MM.1S (cell line): Measurements from ENCODE around the gene HPGDS.

Experiments
- DNase-seq: peaks from one replicate; pipeline ENCODE4 v3.0.0-alpha.2; 2015
- H2AFZ ChIP-seq: fragments of 300-600 bp; sonication (generic); 2 replicates; pipeline ENCODE4 v1.6.0; 2016; ENCODE audit warnings: antibody characterized with exemption, low read length
- H3F3A ChIP-seq: fragments of 300-600 bp; sonication (generic); 2 replicates; pipeline ENCODE4 v1.6.1; 2016; ENCODE audit warnings: mild to moderate bottlenecking, antibody characterized with exemption, low read length, moderate library complexity, mixed read lengths; ENCODE audit not compliant: insufficient read depth
- H3K27ac ChIP-seq: fragments of 300-600 bp; sonication (generic); 2 replicates; pipeline ENCODE4 v1.5.1; 2016; ENCODE audit warnings: mild to moderate bottlenecking, low read length
- H3K27me3 ChIP-seq: fragments of 300-600 bp; sonication (generic); replicated peaks from 2 replicates; pipeline ENCODE4 v1.6.0; 2016; ENCODE audit warnings: low read length; ENCODE audit not compliant: insufficient read depth
- H3K36me3 ChIP-seq: fragments of 300-600 bp; sonication (generic); replicated peaks from 2 replicates; pipeline ENCODE4 v1.6.1; 2016; ENCODE audit warnings: mild to moderate bottlenecking, low read length, mixed read lengths; ENCODE audit not compliant: insufficient read depth
- H3K4me1 ChIP-seq: fragments of 300-600 bp; sonication (generic); 2 replicates; pipeline ENCODE4 v1.6.1; 2016; ENCODE audit warnings: low read length, mixed read lengths
- H3K4me2 ChIP-seq: fragments of 300-600 bp; sonication (generic); 2 replicates; pipeline ENCODE4 v1.6.0; 2016; ENCODE audit warnings: low read depth, low read length
- H3K4me3 ChIP-seq: fragments of 300-600 bp; sonication (generic); 2 replicates; pipeline ENCODE4 v1.5.1; 2016; ENCODE audit warnings: low read length, mixed read lengths
- H3K79me2 ChIP-seq: fragments of 300-600 bp; sonication (generic); 2 replicates; pipeline ENCODE4 v1.6.1; 2016; ENCODE audit warnings: mixed run types, low read length, mixed read lengths
- H3K9ac ChIP-seq: fragments of 300-600 bp; sonication (generic); 2 replicates; pipeline ENCODE4 v1.6.1; 2016; ENCODE audit warnings: low read length, mixed read lengths
- H3K9me2 ChIP-seq: fragments of 300-600 bp; sonication (generic); replicated peaks from 2 replicates; pipeline ENCODE4 v1.6.1; 2016; ENCODE audit warnings: mild to moderate bottlenecking, low read length, mixed read lengths; ENCODE audit not compliant: insufficient read depth
- H3K9me3 ChIP-seq: fragments of 300-600 bp; sonication (generic); replicated peaks from 2 replicates; pipeline ENCODE4 v1.6.1; 2016; ENCODE audit warnings: mild to moderate bottlenecking, low read length, mixed read lengths; ENCODE audit not compliant: insufficient read depth
- H4K20me1 ChIP-seq: fragments of 300-600 bp; sonication (generic); 2 replicates; pipeline ENCODE4 v1.6.1; 2016; ENCODE audit warnings: mild to moderate bottlenecking, low read length, moderate library complexity, mixed read lengths; ENCODE audit not compliant: insufficient read depth
- EZH2 ChIP-seq: fragments of 300-600 bp; sonication (generic); optimal IDR thresholded peaks from 2 replicates; pipeline ENCODE3; 2017; ENCODE audit warnings: low read depth, mild to moderate bottlenecking, antibody characterized with exemption, low read length, mixed read lengths
- EZH2phosphoT487 ChIP-seq: fragments of 300-600 bp; sonication (generic); IDR thresholded peaks from 2 replicates; pipeline ENCODE4 v1.6.1; 2018; ENCODE audit warnings: antibody characterized with exemption, low read length
- TF ChIP-seq, protein P1 (sequence below): fragments of 300-600 bp; sonication (generic); IDR thresholded peaks from 2 replicates; pipeline ENCODE4 v1.5.1; 2016; ENCODE audit warnings: antibody characterized with exemption, low read length, mixed read lengths

The HPGDS gene

DNA sequence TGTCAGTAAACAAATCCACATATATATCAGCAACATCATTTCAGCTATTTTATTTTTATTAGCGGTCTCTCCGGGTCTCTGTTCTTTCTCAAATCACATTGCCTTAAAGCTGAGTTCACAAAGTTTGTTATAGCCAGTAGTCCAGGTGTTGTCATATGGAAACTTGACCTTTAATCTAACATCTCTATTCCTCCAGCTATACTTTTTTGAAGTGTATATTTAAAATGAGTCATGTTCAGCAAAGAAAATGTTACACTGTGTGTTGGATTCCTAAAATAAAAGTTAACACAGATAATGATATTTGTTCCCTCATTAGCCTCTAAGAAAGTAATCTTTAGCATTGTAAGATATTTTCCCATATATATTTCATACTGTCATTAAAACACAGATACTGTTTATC, 71.4 kb downstream of the HPGDS start:
- Histone ChIP-seq H3K4me3 (no peak overlapping the region), H3K9me3 (no peaks in the 10 kb centered on the region), H3K9me2 (no peaks in the 10 kb centered on the region), H2AFZ (no peak overlapping the region), H3K9ac (no peak overlapping the region), H4K20me1 (no peaks in the 10 kb centered on the region), H3K4me2 (no peak overlapping the region), H3K79me2 (no peaks in the 10 kb centered on the region), H3K27me3 (no peaks in the 10 kb centered on the region), H3K27ac (no peak overlapping the region), H3K4me1 (no peaks in the 10 kb centered on the region), H3F3A (no peaks in the 10 kb centered on the region), H3K36me3 (0 out of 2 replicates have a peak, but pooled peaks cover 5% of the 10 kb centered on the region)
- no peak for DNase-seq
- TF ChIP-seq EZH2, result no peak
- no peak for TF ChIP-seq EZH2phosphoT487
- TF ChIP-seq, protein P1, sequence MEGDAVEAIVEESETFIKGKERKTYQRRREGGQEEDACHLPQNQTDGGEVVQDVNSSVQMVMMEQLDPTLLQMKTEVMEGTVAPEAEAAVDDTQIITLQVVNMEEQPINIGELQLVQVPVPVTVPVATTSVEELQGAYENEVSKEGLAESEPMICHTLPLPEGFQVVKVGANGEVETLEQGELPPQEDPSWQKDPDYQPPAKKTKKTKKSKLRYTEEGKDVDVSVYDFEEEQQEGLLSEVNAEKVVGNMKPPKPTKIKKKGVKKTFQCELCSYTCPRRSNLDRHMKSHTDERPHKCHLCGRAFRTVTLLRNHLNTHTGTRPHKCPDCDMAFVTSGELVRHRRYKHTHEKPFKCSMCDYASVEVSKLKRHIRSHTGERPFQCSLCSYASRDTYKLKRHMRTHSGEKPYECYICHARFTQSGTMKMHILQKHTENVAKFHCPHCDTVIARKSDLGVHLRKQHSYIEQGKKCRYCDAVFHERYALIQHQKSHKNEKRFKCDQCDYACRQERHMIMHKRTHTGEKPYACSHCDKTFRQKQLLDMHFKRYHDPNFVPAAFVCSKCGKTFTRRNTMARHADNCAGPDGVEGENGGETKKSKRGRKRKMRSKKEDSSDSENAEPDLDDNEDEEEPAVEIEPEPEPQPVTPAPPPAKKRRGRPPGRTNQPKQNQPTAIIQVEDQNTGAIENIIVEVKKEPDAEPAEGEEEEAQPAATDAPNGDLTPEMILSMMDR, result no peak

DNA sequence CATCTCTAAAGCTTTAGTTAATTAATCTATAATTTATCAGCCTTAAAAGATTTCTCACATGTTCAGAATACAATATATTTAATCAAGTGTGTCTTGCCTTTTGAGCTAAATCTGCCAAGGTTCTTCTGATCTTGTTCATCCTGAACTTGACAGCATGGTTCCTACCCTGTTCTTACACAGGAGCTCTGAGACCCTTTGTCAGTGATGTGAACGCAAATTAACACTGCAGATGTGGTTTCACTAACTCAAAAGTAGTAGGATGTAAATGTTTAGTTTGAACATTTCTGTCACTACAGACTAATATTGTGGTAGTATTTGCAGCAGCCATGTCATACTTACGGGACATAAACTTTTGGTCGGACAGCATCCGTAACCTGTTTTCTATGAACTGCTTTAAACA, 75.6 kb downstream of the HPGDS start:
- TF ChIP-seq, protein P1, result no peak
- TF ChIP-seq EZH2, result no peak
- no peak for TF ChIP-seq EZH2phosphoT487
- H3K9me3 ChIP-seq, result no peaks in the 10 kb centered on the region
- H3K36me3 ChIP-seq, result no peaks in the 10 kb centered on the region
- H3K9ac ChIP-seq, result no peak overlapping the region
- no peak overlapping the region for H2AFZ ChIP-seq
- H3K4me1 ChIP-seq, result no peaks in the 10 kb centered on the region
- H3K9me2 ChIP-seq, result no peaks in the 10 kb centered on the region
- no peak overlapping the region for H3K4me3 ChIP-seq
- no peak overlapping the region for H3K4me2 ChIP-seq
- H3K79me2 ChIP-seq, result no peaks in the 10 kb centered on the region
- DNase-seq, result no peak
- no peaks in the 10 kb centered on the region for H4K20me1 ChIP-seq
- no peaks in the 10 kb centered on the region for H3F3A ChIP-seq
- H3K27ac ChIP-seq, result no peak overlapping the region
- H3K27me3 ChIP-seq, result no peaks in the 10 kb centered on the region

DNA sequence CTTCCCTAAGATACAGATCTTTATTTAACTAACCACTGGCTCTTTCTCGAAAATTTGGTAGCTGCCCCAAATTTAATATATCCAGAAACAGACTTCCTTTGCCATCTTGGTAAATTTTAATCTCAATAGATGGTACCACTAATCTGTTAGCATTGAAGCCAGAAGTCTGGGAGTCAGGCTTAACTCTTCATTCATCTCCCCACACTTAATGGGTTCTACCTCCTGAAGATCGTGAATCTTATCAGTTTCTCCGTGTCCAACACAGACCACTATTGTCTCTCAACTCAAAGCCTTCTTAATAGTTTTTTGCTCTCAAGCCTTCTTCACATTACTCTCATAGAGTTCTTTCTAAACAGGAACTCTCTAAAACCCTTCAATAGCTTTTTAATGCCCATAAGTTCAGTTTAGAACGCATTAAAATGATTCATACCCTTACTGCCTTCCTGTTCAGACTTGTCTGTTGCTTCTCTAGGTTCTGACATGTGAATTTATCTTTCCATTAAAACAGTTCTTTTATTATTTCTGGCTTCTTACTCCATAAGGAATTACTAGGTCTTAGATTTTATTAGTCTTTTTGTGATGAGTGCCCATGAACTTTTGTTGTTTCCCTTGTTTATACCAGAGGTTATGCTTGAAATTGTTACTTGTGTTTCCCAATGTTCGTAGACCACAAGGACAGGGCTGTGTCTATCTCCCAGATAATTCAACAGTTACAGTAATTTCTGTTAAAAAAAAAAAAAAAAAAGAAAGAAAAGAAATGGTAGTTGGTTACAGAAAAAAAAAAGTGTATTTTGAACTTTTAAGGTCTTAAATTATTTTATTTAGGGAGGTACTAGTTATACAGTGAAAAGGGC, 80.2 kb downstream of the HPGDS start:
- Histone ChIP-seq H3K4me1 (no peaks in the 10 kb centered on the region), H3K27ac (no peak overlapping the region), H3F3A (no peaks in the 10 kb centered on the region), H3K4me2 (no peak overlapping the region), H3K36me3 (no peaks in the 10 kb centered on the region), H3K79me2 (no peaks in the 10 kb centered on the region), H3K27me3 (no peaks in the 10 kb centered on the region), H3K4me3 (no peak overlapping the region), H3K9ac (no peak overlapping the region), H4K20me1 (no peaks in the 10 kb centered on the region), H3K9me2 (no peaks in the 10 kb centered on the region), H2AFZ (no peak overlapping the region), H3K9me3 (no peaks in the 10 kb centered on the region)
- DNase-seq, result no peak
- no peak for TF ChIP-seq EZH2phosphoT487
- TF ChIP-seq, protein P1, result no peak
- TF ChIP-seq EZH2, result no peak
